GM15510 (cell line): ENCODE measurements around the gene PRPS1.

Experiments
- POLR2A ChIP-seq: IDR thresholded peaks from 3 replicates; pipeline ENCODE4 v1.6.1; 2011; ENCODE audit warnings: borderline replicate concordance; ENCODE audit not compliant: insufficient read length; ENCODE audit errors: extremely low read depth

The PRPS1 gene

GRCh38 chrX:107627838-107628661 lies at the start of gene PRPS1:
PRPS1 (plus strand) TSS chrX:107628510; CDS start chrX:107628629, 119 bp downstream.
- peak; percentile 60 for TF ChIP-seq POLR2A

GRCh38 chrX:107579956-107580355 lies 48.4 kb upstream of the PRPS1 start:
- no peak for TF ChIP-seq POLR2A

DNA sequence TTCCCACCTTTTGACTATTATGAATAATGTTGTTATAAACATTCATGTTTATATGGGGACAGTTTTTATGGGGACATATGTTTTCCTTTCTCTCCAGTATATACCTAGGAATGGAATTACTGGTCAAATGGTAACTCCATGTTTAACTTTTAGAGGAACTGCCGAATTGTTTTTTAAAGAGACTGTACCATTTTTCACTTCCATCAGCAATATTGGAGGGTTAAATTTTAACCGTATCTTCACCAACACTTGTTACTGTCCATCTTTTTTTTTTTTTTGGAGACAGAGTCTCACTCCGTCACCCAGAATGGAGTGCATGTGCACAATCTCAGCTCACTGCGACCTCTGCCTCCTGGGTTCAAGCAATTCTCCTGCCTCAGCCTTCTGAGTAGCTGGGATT lies 46.4 kb upstream of the PRPS1 start:
- TF ChIP-seq POLR2A = no peak

DNA sequence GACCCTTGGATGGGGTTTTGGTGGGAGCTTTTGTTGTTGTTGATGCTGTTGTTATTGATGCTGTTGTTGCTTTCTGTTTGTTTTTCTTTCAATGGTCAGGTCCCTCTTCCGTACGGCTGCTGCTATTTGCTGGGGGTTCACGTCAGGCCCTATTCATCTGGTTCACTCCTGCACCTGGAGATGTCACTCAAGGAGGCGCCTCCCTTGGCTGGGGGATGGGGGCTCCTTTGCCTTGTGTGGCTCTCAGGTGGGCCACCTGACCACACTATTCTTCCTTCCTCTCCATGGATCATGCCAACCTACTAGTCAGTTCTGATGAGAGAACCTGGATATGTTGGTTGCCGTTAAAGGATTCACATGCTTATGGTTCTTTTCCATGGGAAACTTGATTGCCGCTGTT lies 39.1 kb upstream of the PRPS1 start:
- no peak for TF ChIP-seq POLR2A

DNA sequence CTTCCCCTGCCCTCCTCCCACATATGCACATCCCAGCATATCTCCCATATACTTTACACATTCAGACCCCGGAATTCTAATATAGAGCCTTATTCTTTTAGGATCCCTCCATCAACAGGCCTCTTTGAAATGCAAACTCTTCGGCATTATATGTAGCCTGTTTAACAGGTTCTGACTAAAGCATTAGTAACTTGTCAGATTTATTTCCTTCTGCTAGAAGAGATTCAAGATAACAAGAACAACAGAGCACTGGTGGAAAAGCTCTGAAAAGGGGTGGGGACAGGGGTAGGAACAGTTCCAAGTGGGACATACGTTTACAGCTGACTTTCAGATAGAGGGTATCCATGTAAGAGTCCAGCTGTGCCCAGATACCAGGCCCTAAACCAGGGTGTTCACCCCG lies 31.7 kb upstream of the PRPS1 start:
- no peak for TF ChIP-seq POLR2A

GRCh38 chrX:107597264-107597663 lies 31.0 kb upstream of the PRPS1 start:
- no peak for TF ChIP-seq POLR2A

- no peak for TF ChIP-seq POLR2A
These were observed 30.5 kb upstream of the PRPS1 start for GRCh38 chrX:107597791-107598190.

DNA sequence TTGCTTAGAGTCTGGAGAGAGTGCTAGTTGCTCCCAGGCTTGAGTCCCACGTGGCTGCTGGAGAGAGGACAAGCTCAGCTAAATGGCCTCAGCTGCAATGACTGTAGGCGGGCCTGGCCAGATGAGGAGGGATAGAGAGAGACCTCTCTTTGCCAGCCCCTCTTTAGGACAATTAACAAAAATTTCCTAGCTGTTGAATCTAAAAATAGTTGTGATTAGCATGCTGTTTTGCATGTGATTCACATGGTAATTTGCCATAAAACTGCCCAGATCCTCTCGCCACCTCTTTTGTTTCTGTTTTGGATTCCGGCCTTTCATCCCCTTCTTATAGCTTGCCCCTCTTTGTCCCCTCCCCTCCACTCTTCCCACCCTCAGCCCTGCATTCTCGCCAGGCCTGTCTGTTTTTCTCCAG lies 28.9 kb upstream of the PRPS1 start:
- TF ChIP-seq POLR2A = no peak

- TF ChIP-seq POLR2A = no peak
These were observed 27.9 kb upstream of the PRPS1 start for GRCh38 chrX:107600366-107600765.

DNA sequence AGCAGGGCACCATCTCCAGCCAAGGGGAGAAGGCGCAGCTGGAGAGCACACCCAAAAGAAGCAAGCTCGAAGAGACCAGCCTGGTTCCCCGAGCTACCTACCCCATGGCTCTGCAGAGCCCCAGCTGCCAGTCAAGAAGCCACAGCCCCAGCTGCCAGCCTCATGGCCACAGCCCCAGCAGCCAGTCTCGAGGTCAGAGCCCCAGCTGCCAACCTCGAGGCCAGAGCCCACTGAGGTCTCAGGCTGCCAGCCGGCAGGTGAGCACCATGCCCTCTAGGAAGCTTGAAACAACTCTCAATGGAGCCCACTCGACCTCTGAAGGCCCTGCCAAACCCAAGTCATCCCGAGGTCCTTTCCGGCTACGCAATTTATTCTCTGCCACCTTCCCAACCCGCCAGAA lies 27.0 kb upstream of the PRPS1 start:
- no peak for TF ChIP-seq POLR2A

DNA sequence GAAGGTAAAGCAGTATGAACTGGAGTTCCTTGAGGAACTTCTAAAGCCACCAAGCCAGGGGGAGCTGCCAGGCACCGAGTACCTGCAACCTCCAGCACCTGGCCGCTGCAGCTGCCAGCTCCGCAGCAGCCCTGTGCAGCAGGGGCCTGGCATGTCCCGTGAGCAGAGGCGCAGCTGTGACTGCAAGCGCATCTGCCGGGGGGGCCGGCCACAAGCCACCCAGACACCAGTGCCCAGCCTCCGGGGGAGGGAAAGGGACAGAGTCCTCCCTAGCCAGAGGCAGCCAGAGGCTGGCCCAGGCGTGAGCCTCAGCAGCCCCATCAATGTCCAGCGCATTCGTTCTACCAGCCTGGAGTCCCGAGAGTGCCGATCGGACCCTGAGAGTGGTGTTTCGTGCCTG lies 26.6 kb upstream of the PRPS1 start:
- TF ChIP-seq POLR2A = no peak

- TF ChIP-seq POLR2A = no peak
These were observed 25.5 kb upstream of the PRPS1 start for GRCh38 chrX:107602694-107603239.

GRCh38 chrX:107603429-107604159 lies 24.7 kb upstream of the PRPS1 start:
- TF ChIP-seq POLR2A = no peak

DNA sequence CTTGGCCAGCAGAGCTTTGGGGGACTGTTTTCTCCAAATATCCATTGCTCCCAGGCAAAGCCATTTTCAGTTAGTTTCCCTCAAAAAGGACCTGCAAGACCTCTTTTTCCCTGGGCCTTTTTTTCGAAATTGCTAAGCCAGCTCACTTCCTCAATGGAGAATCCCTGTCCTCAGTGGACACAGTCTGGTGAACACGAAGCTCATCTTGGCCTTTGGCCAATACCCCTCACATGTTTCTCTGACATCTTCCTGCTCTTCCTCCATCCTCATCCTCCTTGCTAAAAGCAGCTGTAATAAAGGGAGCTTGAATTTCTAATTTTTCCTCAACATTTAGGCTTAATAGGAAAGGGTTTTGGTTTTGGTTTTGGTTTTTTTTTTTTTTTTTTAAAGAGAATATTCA lies 17.6 kb upstream of the PRPS1 start:
- no peak for TF ChIP-seq POLR2A

GRCh38 chrX:107619885-107620322 lies 8.4 kb upstream of the PRPS1 start:
- TF ChIP-seq POLR2A = no peak

GRCh38 chrX:107624893-107625292 lies 3.4 kb upstream of the PRPS1 start:
- TF ChIP-seq POLR2A = no peak

- TF ChIP-seq POLR2A = no peak
These were observed 2.6 kb upstream of the PRPS1 start for GRCh38 chrX:107625739-107626138.

DNA sequence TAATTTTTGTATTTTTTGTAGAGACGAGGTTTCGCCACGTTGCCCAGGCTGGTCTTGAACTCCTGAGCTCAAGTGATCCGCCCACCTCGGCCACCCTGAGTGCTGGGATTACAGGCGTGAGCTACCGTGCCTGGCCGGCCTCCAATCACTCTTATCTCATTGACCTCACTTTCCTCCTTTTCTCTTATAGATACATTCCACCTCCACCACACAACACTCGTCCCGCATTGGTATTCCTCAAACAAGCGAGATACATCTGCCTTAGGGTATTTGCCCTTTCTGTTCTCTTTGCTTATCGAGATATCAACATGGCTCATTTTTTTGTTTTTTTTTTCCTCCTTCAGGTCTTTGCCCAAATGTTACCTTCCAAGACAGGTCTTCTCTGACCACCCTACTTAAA lies 1.8 kb upstream of the PRPS1 start:
- TF ChIP-seq POLR2A = no peak
